Measurements from ENCODE around the gene PLEKHB2. TPM values are rescaled to one million over a fixed set of nuclear protein-coding genes. Genes with fewer than 3 reads are reported as not detected.
"Not testable (repeated sequence)": the region's sequence is repeated elsewhere in the genome, so short reads cannot be mapped to it uniquely, and the experiment has no call there.

PLEKHB2 gene
- total RNA-seq, 2 donors from 2014 or later, result 49.1 to 81.2 TPM

GRCh38 chr2:131121464-131121863, 16.3 kb downstream of the PLEKHB2 start:
- DNase-seq (ENCODE audit: low spot score in 2 of 2) (no peak), ATAC-seq (no peak)
- Mint-ChIP-seq H3K27ac (peak overlapping the region in 1 of 2 donors; percentile 55), H3K36me3 (peaks cover 5 to 17% of the 10 kb centered on the region in 2 donors), H3K9me3 (no peaks in the 10 kb centered on the region)

DNA sequence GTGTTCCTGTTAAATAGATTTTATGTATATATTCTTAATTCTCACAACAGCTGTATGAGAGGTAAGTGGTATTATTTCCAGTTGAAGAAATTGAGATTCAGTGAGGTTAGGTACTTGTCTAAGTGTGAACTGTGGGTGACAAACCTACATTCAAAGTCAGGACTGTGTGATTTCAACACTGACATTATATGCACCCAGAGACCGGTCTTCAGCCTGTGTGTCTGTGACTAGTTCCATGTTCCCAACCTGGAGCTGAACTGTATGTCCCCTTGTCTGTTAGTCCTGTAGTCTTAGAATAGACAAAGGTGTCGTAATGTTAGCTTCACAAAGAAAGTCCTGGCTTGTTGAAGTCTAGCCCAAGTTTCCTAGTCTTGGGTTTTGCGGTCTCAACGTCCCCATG, 17.4 kb downstream of the PLEKHB2 start:
- H3K36me3 Mint-ChIP-seq, result peaks cover 5 to 20% of the 10 kb centered on the region in 2 donors
- no peak overlapping the region for H3K27ac Mint-ChIP-seq
- ATAC-seq (no peak), DNase-seq (ENCODE audit: low spot score in 2 of 2) (no peak)
- H3K9me3 Mint-ChIP-seq, result no peaks in the 10 kb centered on the region

DNA sequence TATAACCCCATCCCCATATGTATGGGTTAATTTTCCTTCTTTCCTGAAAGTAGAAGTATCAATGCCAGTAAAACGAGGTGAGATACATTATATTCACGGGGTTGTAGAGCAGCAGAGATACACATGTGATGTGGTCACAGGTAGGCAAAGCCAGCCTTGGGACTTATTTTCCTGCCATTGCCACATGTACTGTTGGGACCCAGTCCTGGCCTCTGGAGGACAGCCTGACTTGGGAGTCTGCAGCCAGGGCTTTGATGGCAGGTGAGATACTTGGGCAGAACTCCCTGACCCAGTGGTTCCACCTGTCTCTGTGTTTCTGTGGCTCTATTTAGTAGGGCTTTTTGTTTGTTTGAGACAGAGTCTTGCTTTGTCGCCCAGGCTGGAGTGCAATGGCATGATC, 18.1 kb downstream of the PLEKHB2 start:
- DNase-seq (ENCODE audit: low spot score in 2 of 2) (no peak), ATAC-seq (no peak)
- Mint-ChIP-seq H3K36me3 (peaks cover 5 to 27% of the 10 kb centered on the region in 2 donors), H3K9me3 (no peaks in the 10 kb centered on the region), H3K27ac (no peak overlapping the region)

DNA sequence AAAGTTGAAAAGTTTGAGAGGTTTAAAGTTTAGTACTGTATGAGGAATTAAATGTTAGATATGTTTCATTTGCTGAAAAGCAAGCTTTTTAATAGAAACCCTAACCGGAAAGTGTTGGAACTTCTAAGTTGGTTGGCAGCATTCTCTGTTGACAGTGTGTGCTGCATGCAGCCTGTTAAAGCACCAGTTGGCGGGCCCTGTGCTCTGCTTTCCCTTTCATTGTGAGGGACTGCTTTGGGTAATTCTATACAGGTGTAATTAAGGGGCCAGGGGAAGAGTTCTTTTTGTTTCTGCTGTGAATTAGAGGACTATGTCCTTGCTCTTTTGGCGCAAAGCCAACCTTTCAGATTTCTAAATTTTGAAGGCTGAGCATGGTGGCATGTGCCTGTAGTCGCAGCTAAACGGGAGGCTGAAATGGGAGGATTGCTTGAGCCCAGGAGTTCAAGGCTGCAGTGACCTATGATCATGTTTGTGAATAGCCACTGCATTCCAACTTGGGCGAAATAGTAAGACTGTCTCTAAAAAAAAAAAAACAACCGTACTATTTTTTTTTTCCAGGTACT, 20.1 kb downstream of the PLEKHB2 start:
- peaks cover 20 to 48% of the 10 kb centered on the region in 2 donors for H3K36me3 Mint-ChIP-seq
- H3K27ac Mint-ChIP-seq, result peak overlapping the region in 1 of 2 donors; percentile 77
- no peaks in the 10 kb centered on the region for H3K9me3 Mint-ChIP-seq
- DNase-seq (ENCODE audit: low spot score in 2 of 2), result no peak
- ATAC-seq, result no peak

GRCh38 chr2:131126436-131126835, 21.3 kb downstream of the PLEKHB2 start:
- Mint-ChIP-seq H3K27ac (no peak overlapping the region), H3K36me3 (peaks cover 20 to 48% of the 10 kb centered on the region in 2 donors), H3K9me3 (no peaks in the 10 kb centered on the region)
- DNase-seq (ENCODE audit: low spot score in 2 of 2), result no peak
- ATAC-seq, result no peak

- Mint-ChIP-seq H3K27ac (no peak overlapping the region), H3K9me3 (no peaks in the 10 kb centered on the region), H3K36me3 (peaks cover 20 to 48% of the 10 kb centered on the region in 2 donors)
- DNase-seq (ENCODE audit: low spot score in 2 of 2), result no peak
- no peak for ATAC-seq
Observed at GRCh38 chr2:131127076-131127475, 21.9 kb downstream of the PLEKHB2 start.

- Mint-ChIP-seq H3K36me3 (peaks cover 20 to 46% of the 10 kb centered on the region in 2 donors), H3K9me3 (no peaks in the 10 kb centered on the region), H3K27ac (no peak overlapping the region)
- ATAC-seq, result no peak
- DNase-seq (ENCODE audit: low spot score in 2 of 2), result no peak
Observed at GRCh38 chr2:131127981-131128380, 22.8 kb downstream of the PLEKHB2 start.

GRCh38 chr2:131130298-131130596, 25.1 kb downstream of the PLEKHB2 start:
- no peaks in the 10 kb centered on the region for H3K9me3 Mint-ChIP-seq
- no peak for DNase-seq (ENCODE audit: low spot score in 2 of 2)
- H3K27ac Mint-ChIP-seq, result no peak overlapping the region
- peaks cover 20 to 40% of the 10 kb centered on the region in 2 donors for H3K36me3 Mint-ChIP-seq
- no peak for ATAC-seq

DNA sequence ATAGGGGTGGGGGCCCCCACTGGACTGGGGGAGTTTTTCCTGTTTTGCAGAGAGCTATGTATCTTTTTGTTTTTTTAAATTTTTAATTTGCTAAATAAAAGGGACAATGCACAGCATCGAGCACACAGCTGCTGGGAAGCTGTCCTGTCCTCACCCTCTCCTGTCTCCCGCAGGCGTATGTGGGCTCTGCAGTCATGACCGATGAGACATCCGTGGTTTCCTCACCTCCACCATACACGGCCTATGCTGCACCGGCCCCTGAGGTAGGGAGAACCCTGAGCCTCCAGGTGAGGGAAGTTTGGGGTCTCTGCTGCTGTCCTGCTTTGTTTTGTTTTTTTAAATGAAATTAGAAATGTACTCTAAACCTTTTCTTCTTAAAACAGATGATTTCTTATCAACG, 27.6 kb downstream of the PLEKHB2 start:
- H3K27ac Mint-ChIP-seq, result peak overlapping the region in 1 of 2 donors; percentile 58
- H3K9me3 Mint-ChIP-seq, result no peaks in the 10 kb centered on the region
- peaks cover 15 to 25% of the 10 kb centered on the region in 2 donors for H3K36me3 Mint-ChIP-seq
- ATAC-seq (peak in 1 of 2 donors; percentile 74), DNase-seq (ENCODE audit: low spot score in 2 of 2) (no peak)

GRCh38 chr2:131140581-131140980, 35.4 kb downstream of the PLEKHB2 start:
- peaks cover 19 to 20% of the 10 kb centered on the region in 2 donors for H3K36me3 Mint-ChIP-seq
- H3K9me3 Mint-ChIP-seq, result no peaks in the 10 kb centered on the region
- ATAC-seq, result no peak
- H3K27ac Mint-ChIP-seq, result peak overlapping the region in 1 of 2 donors; percentile 5
- no peak for DNase-seq (ENCODE audit: low spot score in 2 of 2)

DNA sequence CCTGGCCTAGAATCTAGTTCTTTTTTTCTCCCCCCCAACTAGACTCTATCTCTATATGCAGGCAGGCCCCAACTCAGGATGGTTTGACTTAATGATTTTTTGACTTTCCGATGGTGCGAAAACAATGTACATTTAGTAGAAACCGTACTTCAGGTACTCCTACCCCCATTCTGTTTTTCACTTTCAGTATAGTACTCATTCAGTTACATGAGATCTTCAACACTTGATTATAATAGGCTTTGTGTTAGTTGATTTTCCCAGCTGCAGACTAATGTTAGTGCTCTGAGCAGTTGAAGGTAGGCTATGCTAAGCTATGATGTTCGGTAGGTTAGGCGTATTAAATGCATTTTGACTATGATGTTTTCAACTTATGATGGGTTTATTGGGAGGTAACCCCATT, 37.7 kb downstream of the PLEKHB2 start:
- peak overlapping the region in 1 of 2 donors; percentile 48 for H3K27ac Mint-ChIP-seq

GRCh38 chr2:131143803-131144202, 38.7 kb downstream of the PLEKHB2 start:
- ATAC-seq, result peak in 1 of 2 donors; percentile 24
- peaks cover 19 to 20% of the 10 kb centered on the region in 2 donors for H3K36me3 Mint-ChIP-seq

More for the DNA sequence above, 37.7 kb downstream of the PLEKHB2 start:
- Mint-ChIP-seq H3K36me3 (peaks cover 19 to 20% of the 10 kb centered on the region in 2 donors), H3K9me3 (no peaks in the 10 kb centered on the region)
- DNase-seq (ENCODE audit: low spot score in 2 of 2), result no peak
- peak in 1 of 2 donors; percentile 46 for ATAC-seq

GRCh38 chr2:131145040-131145439, 39.9 kb downstream of the PLEKHB2 start:
- peaks cover 9% of the 10 kb centered on the region in 2 donors for H3K36me3 Mint-ChIP-seq
- no peak overlapping the region for H3K27ac Mint-ChIP-seq
- no peak for ATAC-seq

More at GRCh38 chr2:131143803-131144202, 38.7 kb downstream of the PLEKHB2 start:
- Mint-ChIP-seq H3K9me3 (no peaks in the 10 kb centered on the region), H3K27ac (peak overlapping the region in 1 of 2 donors; percentile 50)
- no peak for DNase-seq (ENCODE audit: low spot score in 2 of 2)

GRCh38 chr2:131146231-131146630, 41.1 kb downstream of the PLEKHB2 start:
- H3K9me3 Mint-ChIP-seq, result no peaks in the 10 kb centered on the region
- peak overlapping the region in 1 of 2 donors; percentile 29 for H3K27ac Mint-ChIP-seq
- no peaks in the 10 kb centered on the region for H3K36me3 Mint-ChIP-seq
- ATAC-seq (no peak), DNase-seq (ENCODE audit: low spot score in 2 of 2) (no peak)

More at GRCh38 chr2:131145040-131145439, 39.9 kb downstream of the PLEKHB2 start:
- DNase-seq (ENCODE audit: low spot score in 2 of 2), result no peak
- H3K9me3 Mint-ChIP-seq, result no peaks in the 10 kb centered on the region

DNA sequence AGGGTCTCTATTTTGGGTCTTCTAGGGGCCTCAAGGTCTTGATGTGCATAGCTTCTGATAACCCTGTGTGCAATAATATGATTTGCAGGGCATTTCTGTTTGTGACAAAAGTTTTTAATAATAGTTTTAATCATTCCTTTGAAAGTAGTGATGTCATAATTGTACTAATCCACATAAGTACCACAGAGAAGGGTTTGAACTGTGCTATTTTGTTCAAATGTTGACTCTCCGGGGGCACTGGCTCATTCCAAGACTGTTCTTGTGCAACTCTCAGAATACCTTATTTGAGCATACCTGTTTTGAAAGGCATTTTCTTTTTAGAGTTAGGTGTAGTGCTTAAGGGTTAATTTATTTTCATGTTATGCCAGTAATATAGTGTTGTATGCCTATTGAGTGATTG, 41.6 kb downstream of the PLEKHB2 start:
- Mint-ChIP-seq H3K36me3 (no peaks in the 10 kb centered on the region), H3K9me3 (no peaks in the 10 kb centered on the region), H3K27ac (no peak overlapping the region)
- DNase-seq (ENCODE audit: low spot score in 2 of 2), result no peak
- ATAC-seq, result no peak

- no peak overlapping the region for H3K27ac Mint-ChIP-seq
- H3K9me3 Mint-ChIP-seq, result no peaks in the 10 kb centered on the region
- H3K36me3 Mint-ChIP-seq, result no peaks in the 10 kb centered on the region
- DNase-seq (ENCODE audit: low spot score in 2 of 2), result no peak
- ATAC-seq, result no peak
Observed at GRCh38 chr2:131148426-131148825, 43.3 kb downstream of the PLEKHB2 start.

GRCh38 chr2:131150109-131150508, 45.0 kb downstream of the PLEKHB2 start:
- not testable (repeated sequence) for H3K27ac Mint-ChIP-seq; H3K36me3 Mint-ChIP-seq; H3K9me3 Mint-ChIP-seq; ATAC-seq; DNase-seq (ENCODE audit: low spot score in 2 of 2)

DNA sequence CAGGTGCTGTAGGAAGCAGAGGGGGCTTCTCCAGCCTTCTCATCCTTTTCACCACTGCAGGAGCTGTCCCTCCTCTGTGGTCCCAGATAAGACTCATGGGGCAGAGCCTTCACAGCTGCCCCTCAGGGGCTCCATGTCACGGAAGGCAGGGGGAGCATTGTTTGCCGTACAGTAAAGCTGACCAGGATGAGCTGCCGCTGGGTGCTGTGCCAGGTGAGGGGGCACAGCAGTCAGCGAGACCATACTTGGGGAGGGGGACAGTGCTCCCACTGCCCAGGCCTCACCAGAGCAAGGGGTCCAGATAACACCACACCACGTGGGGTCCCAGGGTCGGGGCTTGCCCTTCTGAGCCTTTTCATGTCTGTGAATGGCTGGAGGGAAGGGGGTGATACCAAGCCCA, 46.3 kb downstream of the PLEKHB2 start:
- Mint-ChIP-seq H3K9me3 (no peaks in the 10 kb centered on the region), H3K27ac (no peak overlapping the region), H3K36me3 (no peaks in the 10 kb centered on the region)
- ATAC-seq (no peak), DNase-seq (ENCODE audit: low spot score in 2 of 2) (no peak)

Measured in activated naive CD4-positive, alpha-beta T cell treated with anti-CD3 and anti-CD28 coated beads, Interleukin-2, amount 50 U/mL, for 72 hours (primary cell).